SW480 (cell line): ENCODE data around the gene WDFY4.

Source experiments
- DNase-seq: peaks from one replicate; pipeline ENCODE4 v3.0.0-alpha.2; 2016; ENCODE audit warnings: low spot score

Gene WDFY4

DNA sequence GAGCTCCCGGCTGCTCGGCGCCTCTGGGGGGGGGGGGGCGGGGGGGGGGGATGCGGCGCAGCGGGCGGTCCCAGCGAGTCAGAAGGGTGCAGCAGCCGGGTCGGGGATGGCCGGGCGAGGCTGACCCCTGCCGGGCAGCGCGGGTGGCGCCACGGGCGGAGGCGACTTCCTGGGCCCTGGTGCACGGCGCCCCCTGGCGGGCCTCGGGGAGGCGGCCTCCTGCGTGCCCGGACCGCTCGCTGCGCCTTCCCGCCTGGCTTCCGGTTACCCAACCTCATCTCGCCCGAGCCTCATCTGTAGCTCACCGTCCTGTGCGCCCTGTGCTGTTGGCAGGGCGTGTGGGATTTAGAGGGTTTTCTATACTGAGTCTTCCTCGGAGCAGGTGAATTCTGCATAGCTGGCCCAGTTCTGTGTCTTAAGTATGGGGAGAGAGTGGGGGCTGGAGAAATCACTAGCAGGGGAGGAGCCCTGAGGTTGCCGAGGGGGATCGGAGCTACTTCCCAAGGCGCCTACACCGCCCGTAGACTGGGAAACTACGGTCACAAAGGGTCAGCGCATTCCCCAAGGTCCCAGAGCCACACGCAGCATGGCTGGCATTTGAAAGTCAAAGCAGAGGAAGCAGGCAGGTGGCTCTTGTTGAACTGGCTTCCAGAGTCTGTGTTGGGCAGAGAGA is 28.3 kb upstream of the WDFY4 start:
- DNase-seq = peak; percentile 72

DNA sequence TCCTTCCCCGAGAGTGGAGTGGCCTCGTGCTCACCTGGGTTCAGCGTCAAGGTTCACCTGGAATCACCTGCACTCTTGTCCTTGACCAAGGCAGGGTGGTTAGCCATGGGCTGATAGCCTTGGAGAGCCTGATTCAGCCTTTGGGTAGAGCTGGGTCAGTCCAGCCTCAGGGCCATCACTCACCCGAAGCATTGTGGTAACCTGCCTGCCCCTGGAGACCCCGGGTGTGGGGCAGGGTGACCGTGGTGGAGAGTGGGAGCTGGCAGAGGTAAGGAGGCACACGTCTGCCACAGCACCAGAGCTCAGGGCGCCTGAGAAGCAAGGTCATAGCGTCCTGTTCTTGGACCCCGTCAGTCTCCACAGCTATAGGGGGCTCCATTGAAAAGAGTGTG is 27.8 kb upstream of the WDFY4 start:
- DNase-seq = no peak

DNA sequence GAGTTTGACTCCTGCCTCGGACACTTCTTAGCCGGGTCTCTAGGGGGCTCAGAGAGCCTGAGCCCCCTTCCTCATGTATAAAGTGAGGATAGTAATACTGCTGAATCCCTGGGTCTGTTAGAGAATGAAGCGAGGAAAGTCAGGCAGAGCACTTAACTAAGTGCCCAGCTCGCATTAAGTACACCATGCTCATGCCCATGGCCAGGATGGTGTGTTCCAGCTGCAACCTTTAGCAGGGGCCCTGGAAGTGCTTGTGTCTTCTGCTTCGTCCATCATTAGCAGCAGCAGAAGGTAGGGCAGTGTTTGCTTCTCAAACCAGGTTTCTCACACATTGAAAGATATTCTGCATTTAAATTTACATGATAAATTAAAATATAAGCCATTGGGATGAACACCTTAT is 27.3 kb upstream of the WDFY4 start:
- no peak for DNase-seq

DNA sequence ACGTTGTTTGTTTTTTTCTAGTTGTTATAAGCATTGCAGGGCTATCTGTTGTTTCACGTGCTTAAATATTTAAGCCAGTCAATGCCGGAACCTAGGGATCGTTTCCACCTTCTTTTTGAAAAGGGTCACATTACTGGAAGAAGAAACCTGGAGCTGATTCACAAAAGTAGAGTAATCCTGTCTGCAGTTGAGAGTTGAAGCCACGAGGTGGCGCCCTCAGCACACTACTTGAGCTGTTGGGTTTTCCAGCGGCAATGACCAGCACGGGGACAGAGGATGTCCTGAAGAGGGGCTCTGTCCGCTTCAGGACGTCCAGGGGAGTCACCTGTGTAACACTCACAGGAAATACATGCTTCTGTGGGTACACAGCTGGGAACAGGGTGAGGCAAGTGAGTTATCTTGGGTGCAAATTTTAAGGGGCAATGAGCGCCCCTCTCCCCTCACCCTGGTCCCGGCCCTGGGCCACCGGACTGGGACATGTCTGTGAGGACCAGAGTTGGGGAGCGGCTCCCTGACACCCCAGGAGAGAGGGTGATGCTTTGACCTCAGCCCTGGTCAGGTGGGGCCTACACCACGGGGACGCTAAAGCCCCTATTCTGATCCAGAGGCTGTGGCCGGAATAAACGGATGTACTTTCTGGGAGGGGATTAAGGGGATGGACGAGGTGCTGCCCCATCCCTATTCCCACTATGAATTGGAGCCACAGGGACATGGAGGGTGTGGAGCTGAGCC is 26.3 kb upstream of the WDFY4 start:
- DNase-seq = peak; percentile 57

DNA sequence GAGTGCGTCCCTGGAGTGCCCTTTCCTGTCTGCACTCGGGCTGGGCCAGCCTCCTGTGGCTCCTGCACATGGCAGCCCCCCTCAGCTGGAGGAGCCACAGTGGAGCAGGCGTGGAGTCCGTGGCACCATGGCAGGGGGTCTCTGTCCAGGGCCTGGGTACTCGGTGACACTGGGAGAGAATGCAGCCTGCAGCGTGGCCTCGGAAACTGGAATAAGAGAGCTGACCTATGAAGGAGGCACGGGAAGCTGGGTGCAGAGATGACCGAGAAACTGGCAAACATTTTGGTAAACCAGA is 25.8 kb upstream of the WDFY4 start:
- no peak for DNase-seq

DNA sequence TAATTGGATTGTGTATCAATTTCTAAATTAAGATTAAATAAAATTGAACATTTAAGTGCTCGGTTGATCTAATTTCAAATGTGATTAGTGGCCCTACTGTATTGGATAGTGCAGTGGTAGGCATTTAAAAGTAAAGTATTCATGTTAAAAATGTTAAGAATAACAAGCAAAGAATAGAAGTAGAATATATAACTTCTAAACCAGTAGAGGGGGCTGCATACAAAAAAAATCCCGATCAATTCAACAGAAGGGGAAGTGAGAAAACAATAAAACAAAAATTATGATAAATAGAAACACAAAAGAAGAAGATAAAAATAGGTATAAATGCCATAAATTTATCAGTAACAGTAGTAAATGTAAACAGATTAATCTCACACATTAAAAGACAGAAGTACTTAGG is 24.9 kb upstream of the WDFY4 start:
- no peak for DNase-seq

DNA sequence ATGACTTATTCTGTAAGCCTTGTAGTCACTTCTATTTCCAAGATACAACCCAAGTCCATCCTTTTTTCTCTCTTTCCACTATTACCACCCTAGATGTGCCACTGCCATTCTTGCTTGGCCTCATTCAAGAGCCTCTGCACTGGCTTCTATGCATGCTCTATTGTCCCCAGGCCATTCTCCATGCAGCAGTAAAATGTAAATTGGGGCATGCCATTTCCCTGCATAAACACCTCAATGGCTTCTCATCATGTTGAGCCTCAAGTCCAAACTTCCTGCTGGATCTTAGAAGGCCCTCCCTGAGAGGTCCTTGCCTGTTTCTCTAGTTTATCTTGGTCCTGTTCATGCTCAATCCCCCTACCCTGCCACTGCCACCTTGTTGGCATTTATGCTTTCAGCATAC is 23.2 kb upstream of the WDFY4 start:
- no peak for DNase-seq

DNA sequence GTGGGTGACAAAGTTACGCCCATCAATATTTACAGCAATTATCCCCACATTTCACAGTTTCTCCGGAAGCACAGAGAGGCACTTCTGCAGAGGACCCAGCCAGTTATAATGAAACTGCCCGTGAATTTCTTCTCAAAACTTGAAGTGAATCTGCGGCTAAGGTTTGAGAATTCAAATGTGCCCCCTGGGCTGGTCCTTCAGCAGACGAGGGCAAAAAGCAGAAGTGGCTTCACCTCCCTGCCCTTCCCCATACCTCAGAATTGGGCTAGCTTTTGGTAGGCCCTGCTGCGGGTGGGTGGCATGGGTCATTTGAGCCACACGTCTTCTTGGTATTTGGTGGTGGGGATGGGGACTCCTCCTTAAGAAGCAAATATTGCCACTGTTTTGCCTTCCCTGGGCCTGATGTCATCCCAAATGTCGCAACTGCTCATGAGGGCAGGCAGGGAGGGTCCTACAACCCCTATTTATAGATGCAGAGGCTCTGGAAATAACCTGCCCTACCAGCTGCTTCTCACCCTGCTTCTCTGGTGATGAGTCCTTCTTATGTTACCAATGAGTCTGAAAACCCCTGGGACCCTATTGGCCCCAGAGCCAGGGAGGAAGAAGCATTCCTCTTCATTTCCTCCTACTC is 16.6 kb upstream of the WDFY4 start:
- DNase-seq = no peak

DNA sequence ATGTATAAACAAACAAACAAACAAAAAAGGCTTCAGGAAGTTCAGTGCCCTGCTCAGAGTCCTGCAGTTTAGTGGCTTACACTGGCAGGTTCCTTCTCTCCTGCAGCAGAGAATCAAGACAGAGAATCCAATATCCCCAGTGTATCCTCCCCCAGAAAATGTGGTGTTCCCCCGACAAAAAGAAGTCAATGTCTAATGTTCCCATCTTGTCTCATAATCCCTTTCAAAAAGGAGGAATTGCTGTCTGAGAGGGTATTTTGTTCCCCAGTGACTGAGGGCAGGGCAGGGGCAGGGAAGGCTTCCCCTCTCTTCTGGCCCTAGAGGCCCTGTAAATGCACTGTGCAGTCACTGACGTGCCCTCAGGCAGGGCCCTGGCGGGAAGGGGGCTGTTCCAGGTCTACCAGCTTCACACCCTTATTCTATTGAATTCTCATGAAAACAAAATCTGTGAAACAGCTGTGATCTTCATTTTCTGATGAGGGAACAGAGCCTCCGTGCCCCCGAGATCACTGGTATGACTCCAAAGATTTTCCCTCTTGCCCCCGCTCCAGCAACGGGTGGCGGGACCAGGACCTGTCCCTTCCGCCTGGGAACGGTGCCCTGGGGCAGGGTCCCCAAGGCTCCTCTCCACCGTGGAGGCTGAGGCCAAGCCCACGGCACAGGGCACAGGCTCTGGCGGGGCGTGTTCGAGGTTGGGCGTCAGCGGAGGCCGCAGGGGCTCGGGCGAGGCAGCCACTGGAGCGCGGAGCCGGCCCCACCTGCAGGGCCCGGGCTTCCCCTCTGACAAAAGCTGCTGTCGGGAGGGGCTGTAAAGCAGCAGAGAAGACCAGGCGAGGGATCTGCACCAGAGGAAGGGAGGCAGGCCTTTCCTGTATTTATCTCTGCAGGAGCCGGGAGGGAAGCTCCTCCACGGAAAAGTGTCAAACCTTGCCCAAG is 13.4 kb upstream of the WDFY4 start:
- DNase-seq = no peak

DNA sequence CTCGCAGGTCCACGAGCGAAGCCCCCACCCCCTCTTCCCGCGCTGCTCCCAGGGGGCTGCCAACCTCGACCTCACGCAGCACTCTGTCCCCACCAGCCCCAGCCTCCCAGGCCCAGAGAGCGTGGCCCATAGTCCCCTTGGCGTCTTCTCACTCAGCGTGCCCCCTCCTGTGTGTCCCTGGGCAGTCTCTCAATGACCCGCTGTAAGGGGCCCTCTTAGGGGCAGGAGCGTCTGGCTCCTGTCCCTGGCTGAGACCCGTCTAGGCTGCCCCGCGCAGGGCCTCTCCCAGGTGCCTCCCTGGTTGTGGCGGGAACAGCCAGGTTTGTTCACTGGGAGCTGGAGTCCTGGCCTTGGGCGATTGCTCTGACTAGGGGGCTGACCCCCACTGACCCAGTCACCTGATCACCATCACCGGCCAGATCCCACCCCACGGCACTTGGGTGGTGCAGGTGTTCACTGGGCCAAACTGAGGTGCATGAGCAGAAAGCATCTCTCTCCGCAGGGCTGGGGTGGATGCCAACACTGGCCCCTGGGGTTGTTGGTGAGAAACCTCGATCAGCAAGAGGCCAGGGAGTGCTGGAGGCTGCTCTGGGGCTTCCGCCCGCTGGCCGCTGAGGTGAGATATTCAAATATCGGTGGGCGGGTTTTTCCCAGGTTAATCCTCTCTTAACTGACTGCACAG is 12.6 kb upstream of the WDFY4 start:
- DNase-seq = no peak

DNA sequence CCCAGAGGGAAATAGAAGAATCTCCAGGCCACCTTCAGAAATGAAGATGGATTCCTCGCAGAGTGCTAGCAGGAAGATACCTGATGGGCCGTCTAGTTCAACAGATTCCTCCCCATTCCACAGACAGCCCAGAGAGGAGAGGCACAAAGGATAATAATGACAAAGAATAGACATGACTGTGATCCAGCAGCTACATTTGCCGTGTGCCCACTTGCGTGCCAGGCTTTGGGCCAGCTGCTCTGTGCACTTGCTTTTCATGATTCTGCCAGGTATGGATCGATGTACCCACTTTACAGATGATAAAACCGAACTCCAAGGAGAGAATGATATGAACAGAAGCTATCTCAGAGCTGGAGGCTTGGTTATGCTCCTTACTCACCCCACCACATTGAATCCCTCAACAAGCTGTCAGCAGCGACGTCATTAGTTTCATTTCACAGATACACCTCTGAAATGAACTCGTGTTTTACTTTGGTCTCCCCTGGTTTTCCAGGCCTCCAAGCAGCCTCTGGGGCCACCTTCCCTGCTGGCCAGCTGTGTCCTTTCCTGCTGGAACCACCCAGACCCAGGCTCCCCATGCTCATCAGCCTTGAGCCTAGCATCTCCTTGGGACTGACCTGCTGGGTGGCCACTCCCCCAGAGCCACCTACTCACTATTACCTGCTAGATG is 11.9 kb upstream of the WDFY4 start:
- DNase-seq = no peak

DNA sequence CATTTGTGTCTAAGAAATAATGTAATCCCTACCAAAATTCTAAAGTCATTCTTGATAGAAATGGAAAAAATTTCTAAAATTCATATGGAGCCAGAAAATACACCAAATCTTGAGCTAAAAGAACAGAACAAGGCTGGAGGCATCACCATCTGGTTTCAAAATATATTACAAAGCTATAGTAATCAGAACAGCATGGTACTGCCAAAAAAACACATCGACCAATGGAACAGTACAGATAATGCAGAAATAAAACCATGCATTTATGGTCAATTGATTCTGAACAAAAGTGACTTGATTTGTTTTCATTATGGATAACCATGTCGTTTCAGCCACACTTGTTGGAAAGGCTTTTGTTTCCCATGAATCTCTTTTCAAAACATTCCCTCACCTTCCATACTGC is 7.0 kb upstream of the WDFY4 start:
- DNase-seq = no peak

DNA sequence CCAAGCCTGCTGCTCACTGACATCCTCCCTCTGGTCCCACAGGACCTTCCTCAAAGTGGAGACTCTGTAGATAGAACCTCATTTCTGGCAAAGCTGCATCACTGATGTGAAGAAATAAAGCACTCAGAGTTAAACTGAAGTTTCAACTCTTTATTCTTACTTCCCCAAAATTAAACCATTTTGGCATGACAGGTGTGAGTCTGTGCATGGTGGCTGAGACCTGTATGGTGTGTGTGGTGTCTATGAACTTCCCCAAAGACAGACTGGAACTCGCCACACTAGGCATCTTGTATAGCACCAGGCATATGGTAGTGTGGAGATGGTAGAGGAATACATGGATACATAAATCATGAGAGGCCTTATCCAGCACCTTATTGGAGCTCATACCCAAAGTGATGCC is 6.6 kb upstream of the WDFY4 start:
- DNase-seq = no peak

DNA sequence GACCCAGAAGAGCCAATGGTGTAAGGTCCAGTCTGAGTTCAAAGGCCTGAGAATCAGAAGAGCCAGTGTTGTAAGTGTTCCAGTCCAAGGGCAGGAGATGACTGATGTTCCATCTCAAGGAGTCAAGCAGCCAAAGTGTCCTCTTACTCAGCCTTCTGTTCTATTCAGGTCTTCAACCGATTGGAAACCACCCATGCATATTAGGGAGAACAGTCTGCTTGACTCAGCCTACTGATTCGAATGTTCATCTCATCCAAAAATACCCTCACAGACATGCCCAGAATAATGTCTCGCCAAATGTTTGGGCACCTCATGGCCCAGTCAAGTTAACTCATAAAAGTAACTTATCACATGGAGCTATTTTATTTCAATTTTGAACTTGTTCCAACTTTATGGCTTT is 2.9 kb upstream of the WDFY4 start:
- DNase-seq = no peak

DNA sequence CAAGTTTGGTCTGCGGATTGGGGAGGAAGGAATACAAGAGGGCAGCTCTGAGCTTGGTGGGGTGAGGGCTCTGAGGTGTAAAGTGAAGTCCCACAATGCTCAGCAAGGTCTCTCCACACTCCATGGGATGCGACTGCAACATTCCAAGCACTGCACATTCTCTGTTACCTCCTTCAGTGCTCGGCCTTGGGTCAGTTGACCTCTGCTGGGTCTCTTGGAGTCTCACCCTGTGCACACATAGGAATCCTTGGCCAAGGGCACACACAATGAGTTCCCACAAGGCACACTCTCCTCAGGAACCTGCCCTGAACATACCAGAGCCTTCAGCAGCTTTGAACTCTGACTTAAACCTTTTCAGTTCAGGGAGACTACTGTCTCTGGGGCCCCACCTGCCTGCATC is 2.4 kb upstream of the WDFY4 start:
- no peak for DNase-seq

DNA sequence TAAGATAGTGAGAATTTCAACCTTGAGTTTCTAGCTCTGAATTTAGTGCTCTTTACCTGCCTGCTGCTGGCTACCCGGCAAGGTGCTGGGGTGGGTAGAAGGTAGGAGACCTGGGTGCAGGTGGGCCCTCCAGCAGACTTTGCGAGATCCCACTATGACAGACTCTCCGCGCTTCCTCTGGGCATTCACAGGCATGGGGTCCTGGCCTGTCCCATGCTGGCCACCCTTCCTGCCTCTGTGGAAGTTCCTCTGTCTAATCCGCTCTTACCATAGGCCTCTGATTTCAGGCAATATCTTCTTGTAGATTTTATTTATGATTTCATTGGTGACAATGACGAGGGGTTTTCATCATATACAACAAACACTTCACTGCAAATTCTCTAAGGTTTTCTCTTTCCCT is 1.2 kb upstream of the WDFY4 start:
- no peak for DNase-seq

DNA sequence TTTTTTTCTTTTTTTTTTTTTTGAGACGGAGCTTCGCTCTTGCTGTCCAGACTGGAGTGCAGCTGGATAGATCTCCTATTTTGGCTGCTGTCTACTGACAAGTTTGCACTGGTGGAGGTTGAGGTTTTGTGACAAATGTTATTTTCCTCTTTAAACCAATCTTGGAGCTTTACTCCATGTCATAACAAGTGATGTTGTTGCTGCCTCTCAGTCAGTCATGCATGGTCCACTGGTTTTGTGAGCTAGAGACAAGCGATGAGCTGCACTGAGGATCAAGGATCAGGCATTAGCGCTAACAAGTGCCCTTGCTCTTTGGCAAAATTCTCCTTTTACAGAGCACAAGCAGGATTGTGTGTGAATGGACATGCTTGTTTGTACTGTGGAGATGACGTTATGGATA is 805 bp upstream of the WDFY4 start:
- no peak for DNase-seq

DNA sequence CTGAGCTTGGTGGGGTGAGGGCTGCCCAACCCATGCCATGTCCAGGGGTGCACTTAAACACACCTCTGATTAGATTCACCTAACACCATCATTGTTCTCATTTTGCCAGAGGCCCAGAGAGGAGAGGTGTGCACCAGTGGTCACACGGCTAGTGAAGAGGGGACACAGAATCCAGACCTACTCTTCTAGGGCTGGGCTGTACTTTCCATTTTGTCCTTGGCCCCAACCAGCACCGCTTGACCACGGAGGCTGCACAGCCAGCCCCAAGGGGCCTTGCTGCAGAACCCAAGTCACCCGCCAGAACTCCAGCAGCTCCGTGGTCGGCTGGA is 246 bp upstream of the WDFY4 start:
- no peak for DNase-seq

DNA sequence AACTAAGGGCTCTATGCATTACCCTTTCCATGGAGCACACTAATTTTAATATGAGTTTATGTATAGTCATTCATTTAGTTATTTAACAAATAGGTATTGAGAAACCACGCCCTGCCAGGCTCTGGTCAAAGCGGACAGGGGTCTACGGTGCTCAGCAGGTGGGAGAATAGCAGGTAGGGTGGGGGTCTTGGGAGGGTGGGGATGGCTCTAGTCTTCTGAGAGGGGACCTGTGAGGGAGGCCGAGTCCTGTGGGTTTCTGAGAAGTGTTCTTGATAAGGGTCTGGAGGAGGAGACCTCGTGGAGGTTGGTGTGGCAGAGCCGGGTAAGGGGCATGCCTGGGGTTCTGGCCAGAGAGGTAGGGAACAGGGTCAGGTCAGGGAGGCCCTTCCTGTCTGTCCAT is 1.1 kb downstream of the WDFY4 start:
- DNase-seq = no peak

DNA sequence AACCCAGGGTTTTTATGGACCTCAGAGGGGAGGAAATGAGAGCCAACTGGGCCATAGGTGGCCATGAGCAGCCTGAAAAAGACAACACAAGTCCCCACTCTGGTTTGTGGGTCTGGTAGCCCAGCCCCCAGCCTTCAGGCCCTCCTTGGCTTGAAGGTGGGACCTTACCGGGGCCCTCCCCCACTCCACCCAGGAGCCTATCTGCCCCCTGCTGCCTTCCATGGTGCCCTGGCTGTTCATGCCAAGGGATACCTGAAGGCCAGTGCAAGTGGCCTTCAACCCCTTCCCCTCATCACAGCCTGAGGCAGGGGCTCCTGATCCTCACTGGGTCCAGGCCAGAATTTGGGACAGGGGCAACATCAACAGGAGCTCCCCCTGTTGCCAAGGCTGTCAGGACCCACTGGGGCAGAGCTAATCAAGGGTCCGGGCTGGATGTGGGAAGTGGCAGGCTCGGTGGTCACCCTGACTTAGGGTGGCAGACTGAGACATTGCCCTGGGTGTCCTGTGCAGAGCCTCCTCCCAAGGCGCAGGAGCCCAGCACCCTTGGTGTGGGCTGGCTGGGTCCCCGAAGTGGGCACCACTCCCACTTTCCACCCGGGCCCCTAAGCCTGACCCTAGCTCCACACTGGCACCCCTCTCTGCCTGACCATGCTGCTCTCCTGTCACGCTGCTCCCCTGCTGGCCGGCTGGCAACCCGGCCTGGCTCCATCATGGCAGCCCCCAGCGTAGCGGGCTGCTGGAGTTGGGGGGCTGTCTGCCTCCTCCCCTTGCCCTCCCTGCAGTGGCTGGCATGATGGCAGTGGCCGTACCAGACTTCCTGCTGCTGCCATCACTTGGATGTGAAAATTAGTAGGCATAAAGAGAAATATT is 6.4 kb downstream of the WDFY4 start:
- no peak for DNase-seq
